ENCODE measurements around the gene MRTFB.

The MRTFB gene

GRCh38 chr16:14303639-14304394 lies 232.7 kb downstream of the MRTFB start:
- no peak for ATAC-seq

DNA sequence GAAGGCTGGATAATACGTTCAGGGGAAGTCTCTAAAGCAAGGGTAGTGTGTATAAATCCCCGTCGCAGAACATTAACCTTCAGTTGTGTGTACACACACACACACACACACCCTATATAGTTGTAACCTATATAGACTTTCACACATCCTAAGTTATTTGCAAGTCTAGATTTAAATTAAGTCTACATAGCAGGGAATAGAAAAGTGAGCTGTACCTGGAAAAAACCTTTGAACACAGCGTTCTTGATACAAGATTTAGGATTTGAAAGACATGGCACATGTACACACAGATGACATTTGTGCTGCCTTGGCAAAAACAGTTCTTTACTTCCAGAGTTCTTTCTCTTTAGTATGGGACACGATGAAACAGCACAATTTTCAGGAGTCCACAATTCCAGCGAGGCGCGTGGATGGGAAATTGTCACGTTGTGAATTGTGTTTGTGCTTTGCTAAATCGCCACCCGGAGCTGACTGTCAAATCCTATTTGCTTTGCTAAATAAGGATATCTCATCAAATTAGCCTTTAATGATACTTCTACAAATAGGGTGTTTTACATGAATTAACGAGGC lies 233.9 kb downstream of the MRTFB start:
- ATAC-seq, result no peak
- TF ChIP-seq POU6F1 (CRISPR knock-in tag; IDR thresholded peaks at IDR 0.05; ENCODE audit: borderline replicate concordance, low read depth) (no peak), ESRRG (CRISPR knock-in tag; IDR thresholded peaks at IDR 0.05) (no peak)

More at GRCh38 chr16:14303639-14304394, 232.7 kb downstream of the MRTFB start:
- no peak for TF ChIP-seq CSDC2 (CRISPR knock-in tag; IDR thresholded peaks at IDR 0.05)
- TF ChIP-seq CREB5 (CRISPR knock-in tag; IDR thresholded peaks at IDR 0.05; ENCODE audit: low read depth), result no peak
- no peak for TF ChIP-seq GLIS3 (CRISPR knock-in tag; IDR thresholded peaks at IDR 0.05)
- TF ChIP-seq SNAI2 (CRISPR knock-in tag; IDR thresholded peaks at IDR 0.05), result no peak
- no peak for TF ChIP-seq ZNF70 (CRISPR knock-in tag; IDR thresholded peaks at IDR 0.05)
- no peak for TF ChIP-seq OSR1 (CRISPR knock-in tag; IDR thresholded peaks at IDR 0.05)
- TF ChIP-seq PPARA (CRISPR knock-in tag; IDR thresholded peaks at IDR 0.05; ENCODE audit: borderline replicate concordance), result no peak
- no peak for TF ChIP-seq POU6F1 (CRISPR knock-in tag; IDR thresholded peaks at IDR 0.05; ENCODE audit: borderline replicate concordance, low read depth)
- no peak for TF ChIP-seq BACH2 (CRISPR knock-in tag; IDR thresholded peaks at IDR 0.05; ENCODE audit: borderline replicate concordance)
- no peak for TF ChIP-seq CSRNP3 (CRISPR knock-in tag; IDR thresholded peaks at IDR 0.05)
- no peak for TF ChIP-seq ZFP30 (CRISPR knock-in tag; IDR thresholded peaks at IDR 0.05)
- TF ChIP-seq TSHZ2 (CRISPR knock-in tag; IDR thresholded peaks at IDR 0.05), result no peak
- TF ChIP-seq TOX (CRISPR knock-in tag; IDR thresholded peaks at IDR 0.05; ENCODE audit: borderline replicate concordance), result no peak
- no peak for TF ChIP-seq ZNF8 (CRISPR knock-in tag; IDR thresholded peaks at IDR 0.05)

- ATAC-seq, result no peak
- TF ChIP-seq PATZ1 (CRISPR knock-in tag; IDR thresholded peaks at IDR 0.05; ENCODE audit: borderline replicate concordance) (no peak), GLIS3 (CRISPR knock-in tag; IDR thresholded peaks at IDR 0.05) (no peak), TSHZ2 (CRISPR knock-in tag; IDR thresholded peaks at IDR 0.05) (no peak), ZNF70 (CRISPR knock-in tag; IDR thresholded peaks at IDR 0.05) (no peak), ESRRG (CRISPR knock-in tag; IDR thresholded peaks at IDR 0.05) (no peak), TOX (CRISPR knock-in tag; IDR thresholded peaks at IDR 0.05; ENCODE audit: borderline replicate concordance) (no peak), ZFP30 (CRISPR knock-in tag; IDR thresholded peaks at IDR 0.05) (no peak), PPARA (CRISPR knock-in tag; IDR thresholded peaks at IDR 0.05; ENCODE audit: borderline replicate concordance) (no peak), ZNF565 (CRISPR knock-in tag; conservative IDR thresholded peaks at IDR 0.05; ENCODE audit: low read depth) (no peak), CSRNP3 (CRISPR knock-in tag; IDR thresholded peaks at IDR 0.05) (no peak), TCF4 (CRISPR knock-in tag; IDR thresholded peaks at IDR 0.05; ENCODE audit: borderline replicate concordance) (no peak)
These were observed 235.5 kb downstream of the MRTFB start for GRCh38 chr16:14306485-14307058.
